ENCODE measurements around the gene ACP4.
"Not testable (repeated sequence)": the region's sequence is repeated elsewhere in the genome, so short reads cannot be mapped to it uniquely, and the experiment has no call there.

The ACP4 gene

DNA sequence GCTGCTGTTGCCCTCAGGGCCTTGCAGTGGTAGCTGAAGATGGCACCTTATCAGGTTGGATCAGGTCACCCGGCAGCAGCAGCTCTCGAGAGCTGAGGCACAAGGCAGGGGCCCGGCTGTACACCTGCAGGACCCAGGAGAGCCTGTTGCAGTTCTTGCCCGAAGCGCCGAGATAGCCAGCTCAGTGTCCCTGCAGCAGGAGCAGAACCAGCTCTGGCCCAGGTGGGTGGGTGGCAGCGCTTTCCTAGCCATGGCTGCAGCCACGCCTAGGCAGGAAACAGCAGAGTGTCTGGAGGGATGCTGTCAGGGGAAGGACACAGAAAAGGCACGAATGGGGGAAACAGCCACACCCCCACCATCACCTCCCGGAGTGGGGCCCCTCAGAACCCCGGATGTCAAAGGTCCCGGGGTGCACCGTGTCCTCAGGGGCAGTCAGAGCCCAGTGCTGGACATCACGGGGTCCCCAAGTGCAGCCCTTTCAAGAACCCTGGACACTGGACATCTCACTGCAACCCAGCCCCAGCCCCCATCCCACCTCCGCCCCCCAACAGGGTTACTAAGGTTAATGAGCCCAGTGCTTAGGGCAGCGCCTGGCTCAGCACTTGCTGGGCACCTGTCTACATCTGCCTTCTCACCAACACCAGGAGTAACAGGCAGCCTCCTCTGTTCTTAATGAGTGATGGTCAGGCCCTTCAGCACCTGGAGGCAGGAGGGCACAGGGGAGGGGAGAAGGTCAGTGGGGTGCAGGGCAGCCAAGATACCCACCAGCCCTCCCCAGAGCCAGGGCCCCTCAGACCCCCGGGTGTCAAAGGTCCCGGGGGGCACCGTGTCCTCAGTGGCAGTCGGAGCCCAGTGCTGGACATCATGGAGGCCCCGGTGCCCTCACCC lies 8.7 kb downstream of the ACP4 start:
- DNase-seq = no peak

DNA sequence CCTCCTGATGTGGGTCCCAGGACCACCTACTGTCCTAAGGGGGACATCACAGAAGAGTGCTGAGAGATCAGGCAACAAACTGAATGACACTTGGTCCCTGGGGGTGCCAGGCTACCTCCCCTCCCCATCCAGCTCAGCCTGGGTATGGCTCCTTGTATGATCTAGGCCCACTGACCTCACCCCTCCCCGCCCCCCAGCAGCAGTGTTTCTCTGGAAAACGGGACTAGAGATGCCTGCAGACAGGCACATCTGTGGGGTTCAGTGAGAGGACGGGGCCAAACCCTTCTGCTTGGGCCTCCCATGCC lies 9.3 kb downstream of the ACP4 start:
- DNase-seq = no peak

DNA sequence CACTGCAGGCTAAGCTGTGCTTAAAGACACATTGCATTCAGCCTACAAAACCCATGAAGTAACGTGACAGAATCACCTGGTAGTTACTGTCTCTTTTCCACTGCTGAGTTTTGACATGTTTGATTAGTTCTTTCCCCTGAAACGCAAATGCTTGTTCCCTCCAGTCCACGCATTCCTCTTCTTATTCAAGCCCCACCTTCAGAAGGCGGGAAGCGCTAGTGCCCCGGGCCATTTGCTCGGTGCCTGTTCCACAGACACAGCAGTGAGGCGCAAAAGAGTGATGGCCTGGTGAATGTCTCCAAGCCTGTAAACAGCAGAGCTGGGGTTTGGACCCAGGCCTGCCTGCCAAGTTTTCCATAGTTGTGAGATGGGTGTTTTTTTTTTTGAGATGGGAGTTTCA lies 10.9 kb downstream of the ACP4 start:
- DNase-seq = no peak

DNA sequence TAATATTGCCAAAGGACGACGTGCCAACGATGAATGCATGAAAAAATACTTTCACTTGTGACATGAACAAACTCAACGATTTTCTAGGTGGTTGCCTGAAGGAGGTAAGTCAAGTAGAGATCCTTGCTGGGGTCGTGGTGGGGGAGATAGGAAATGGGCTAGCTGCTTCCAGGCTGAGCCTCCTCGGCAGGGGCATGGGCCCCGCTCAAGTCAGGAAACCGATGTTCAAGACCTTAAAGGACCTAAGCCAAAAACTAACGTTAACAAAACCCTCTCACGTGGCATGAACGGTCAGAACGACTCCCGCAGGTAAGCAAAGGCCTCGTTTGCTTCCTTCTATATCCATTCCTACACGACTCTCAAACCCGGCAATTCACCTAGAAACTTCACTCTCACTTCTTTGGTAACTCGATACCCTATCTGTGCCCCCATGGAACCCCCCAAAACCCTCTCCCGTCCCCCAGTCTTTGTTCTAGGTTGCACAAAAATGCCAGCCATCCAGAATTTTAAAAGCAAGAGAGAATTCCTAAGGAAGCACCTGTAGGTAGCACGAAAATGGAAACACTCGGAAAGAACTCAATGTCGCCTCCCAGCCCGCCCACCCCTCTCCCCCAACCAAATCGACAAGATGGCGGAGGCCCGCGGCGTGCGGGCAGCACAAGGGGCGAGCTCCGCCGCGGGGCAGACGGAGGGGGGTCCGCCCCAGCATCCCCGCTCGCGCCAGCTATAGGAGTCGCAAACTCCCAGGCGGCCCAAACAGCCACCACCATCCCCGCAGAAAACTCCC lies 13.6 kb downstream of the ACP4 start:
- peak; percentile 15 for DNase-seq

DNA sequence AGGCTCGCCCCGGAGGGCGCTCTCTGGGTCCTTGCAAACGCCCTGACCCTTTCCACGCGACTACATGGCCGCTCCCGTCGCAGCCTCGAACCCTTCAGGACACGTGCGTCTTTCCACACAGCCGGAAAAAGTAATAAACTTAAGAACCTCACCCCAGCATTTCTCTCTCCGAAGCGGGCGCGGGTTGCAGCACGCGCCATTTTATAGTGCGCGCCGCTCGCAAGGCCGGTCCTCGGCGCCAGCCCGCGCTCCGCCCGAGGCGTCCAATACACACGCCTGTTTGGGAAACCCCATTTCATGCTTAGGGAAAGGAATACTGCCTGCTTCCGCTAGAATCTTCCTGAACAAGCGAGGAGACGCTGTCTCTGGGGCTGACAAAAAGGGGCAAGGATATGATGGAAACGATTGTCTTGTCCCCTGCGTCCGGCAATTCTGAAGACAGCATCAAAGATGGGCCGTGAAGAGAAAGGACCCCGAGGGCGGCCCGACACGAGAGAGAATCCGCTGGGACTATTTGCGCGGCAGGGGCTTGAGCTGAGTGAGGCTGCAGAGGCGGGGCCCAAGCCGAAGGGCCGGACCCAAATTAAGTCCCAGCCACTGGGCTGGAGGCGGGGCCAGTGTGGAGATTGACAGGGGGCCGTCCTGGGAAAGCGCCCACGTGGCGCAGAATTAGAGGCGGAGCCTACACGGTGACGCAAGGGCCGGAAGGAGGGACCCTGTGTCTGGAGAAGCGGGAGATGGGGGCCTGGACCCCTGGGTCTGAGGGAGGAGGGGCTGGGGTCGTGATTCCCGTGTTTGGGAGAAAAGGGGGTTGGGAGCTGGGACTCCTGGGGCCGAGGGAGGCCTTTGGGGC lies 14.4 kb downstream of the ACP4 start:
- DNase-seq = peak; percentile 99

DNA sequence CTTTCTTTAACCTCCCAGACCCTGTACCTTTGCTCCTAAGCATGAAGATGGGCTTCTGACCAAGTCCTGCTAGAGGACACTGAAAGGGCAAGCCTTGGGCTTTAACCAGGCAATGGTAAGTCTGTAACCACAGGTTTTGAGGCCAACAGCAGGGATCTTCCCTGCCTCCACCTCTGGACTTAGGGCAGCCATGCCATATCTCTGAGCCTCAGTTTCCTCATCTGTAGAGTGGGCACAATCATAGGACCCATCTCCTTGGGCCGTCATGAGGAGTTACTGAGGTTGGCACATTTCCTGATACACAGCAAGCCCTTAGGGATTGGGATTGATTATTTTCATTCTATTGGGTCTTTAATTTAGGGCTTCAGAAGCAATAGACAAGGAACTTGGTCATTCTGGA lies 18.6 kb downstream of the ACP4 start:
- DNase-seq = no peak

DNA sequence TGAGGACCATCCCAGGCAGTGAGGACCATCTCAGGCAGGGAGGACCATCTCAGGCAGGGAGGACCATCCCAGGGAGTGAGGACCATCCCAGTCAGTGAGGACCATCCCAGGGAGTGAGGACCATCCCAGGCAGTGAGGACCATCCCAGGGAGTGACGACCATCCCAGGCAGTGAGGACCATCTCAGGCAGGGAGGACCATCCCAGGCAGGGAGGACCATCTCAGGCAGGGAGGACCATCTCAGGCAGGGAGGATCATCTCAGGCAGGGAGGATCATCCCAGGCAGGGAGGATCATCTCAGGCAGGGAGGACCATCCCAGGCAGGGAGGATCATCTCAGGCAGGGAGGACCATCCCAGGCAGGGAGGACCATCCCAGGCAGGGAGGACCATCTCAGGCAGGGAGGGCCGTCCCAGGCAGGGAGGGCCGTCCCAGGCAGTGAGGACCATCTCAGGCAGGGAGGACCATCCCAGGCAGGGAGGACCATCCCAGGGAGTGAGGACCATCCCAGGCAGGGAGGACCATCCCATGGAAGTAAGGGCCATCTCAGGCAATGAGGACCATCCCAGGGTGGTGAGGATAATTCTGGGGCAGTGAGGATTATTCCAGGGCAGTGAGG lies 21.5 kb downstream of the ACP4 start:
- not testable (repeated sequence) for DNase-seq

DNA sequence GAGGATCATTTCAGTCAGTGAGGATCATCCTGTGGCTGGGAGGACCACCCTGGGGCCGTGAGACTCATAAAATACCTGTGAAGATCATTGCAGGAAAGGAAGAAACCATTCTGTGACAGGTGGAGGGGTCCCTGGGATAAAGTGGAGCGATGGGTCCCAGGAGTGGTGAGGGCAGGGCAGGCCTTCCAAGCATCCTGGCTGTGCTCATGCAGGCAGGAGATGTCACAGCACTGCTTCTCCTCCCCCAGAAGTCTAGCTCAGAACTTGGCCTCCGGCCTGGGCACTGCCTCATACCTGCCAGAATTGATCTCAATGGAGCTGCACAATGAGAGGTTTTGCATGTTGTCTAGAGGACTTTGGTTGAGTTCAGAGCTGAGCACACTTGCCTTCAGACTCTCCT lies 22.3 kb downstream of the ACP4 start:
- DNase-seq = no peak

DNA sequence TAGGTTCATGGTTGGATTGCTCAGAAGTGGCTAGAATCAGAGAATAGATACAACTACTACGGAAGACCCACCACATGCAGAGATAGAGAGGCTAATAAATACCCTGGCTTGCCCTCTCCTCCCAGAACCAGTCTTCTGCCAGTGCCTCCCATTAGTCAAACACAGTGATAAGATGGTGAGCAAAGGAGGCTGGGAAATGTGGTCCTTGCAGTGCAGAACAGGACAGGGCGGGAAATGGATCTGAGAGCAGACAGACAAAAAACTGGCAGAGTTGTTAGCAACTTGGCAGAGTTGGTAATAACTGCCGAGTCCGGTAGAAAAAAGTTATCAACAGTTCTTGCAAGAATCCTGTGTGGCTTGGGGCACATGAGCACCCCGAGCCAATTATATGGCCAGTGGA lies 24.7 kb downstream of the ACP4 start:
- DNase-seq = no peak

DNA sequence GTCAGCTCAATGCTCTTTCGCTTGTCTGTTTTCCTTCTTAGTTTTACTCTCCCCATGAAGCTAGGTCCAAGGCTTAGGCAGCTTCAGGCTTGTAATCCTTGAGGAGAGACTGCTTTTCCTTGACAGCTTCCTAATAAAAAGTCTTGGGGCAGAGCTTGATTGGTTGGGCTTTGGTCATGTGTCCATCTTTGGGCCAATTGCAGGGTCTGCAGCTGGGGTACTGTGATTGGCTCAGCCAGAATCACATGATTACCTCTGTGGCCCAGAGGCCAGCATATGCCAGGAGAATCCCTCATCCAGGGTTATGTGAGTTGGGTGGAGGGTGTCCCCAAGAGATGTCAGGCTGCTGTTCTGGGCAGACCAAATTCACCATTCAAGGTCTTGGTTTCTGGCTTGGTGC lies 25.2 kb downstream of the ACP4 start:
- DNase-seq = no peak

DNA sequence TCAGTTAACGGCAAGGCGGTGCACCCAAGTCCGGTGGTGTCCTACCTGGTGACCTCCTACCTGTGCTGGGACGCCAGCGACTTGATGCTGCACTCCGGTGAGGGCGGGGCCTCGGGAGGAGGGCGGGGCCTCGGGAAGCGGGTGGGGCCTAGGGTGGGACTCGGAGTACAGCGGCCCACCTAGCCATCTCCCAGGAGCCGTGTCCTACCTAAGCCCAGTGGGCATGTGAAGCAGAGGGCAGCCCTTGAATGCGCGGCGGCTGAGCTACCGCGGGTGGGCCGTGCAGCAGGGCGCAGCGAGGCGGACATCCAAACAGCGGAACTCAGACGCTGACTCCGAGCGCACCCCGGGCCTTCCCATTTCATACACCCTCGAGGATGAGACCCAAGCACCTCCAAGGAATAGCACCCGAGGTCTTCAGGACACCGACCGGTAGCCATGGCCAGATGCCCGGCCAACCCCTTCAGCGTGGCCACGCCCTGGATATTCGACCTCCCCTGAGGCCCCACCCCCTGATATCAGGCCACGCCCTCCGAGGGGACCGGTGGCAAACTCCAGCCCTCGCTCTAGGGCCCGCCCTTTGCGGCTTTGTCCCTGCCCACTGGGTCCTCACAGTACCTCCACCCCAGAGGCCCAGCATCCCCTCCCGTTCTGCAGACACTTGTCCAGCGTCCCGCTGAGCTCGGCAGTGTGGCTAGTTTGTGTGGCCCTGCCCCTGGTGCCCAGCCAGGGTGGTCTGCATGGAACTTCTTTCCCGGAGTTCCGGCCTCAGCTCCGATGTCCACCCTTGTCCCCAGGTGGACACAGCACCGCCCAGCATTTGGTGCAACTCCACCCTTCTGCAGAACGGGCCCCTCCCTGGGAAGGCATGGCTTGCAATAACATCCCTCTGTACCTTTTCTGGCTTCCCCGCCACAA lies 28.0 kb downstream of the ACP4 start:
- DNase-seq = peak; percentile 33

DNA sequence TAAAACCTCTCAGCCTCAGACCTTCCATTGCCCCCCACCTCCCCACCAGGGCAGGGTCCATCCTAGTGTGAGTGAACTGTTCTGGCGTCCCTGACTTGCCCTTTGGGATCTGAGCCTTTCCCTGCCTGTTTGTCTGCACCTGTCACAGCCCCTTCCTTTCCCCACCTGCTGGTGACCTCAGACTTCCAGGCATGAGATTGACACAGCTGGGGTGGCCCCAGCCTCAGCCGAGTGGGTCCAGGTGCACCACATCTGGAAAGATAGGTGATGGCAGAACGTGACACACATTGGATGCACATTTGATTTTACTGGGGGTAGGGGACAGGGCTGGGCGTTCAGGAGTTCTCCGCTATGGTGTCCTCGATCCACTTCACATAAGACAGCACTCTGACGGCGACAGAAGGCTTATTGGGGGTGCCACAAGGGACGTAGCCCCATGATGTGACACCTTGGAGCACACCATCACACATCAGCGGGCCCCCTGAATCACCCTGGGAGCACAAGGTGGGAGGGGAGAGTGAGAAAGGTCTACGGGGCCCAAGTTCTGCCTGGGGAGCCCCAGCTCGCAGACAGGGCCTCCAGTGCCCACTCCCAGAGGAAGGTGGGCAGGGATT lies 28.8 kb downstream of the ACP4 start:
- DNase-seq = no peak

DNA sequence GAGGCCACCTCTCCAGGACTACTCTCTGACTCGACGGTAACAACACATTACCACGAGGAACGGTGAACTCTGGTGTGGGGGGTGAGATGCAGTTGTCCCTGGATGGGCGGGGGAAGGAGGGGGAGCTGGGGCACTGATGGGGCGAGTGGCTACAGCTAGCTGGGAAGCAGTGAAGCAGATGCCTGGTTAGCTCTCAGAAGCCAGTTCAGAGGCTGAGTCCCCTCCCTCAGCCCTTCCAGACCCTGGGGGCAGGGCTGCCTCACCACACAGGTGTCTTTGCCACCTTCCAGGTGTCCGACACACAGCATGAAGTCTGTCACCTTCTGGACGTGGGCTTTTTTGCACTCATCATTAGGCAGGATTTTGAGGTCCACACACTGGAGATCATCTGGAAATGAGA lies 29.4 kb downstream of the ACP4 start:
- DNase-seq = no peak

DNA sequence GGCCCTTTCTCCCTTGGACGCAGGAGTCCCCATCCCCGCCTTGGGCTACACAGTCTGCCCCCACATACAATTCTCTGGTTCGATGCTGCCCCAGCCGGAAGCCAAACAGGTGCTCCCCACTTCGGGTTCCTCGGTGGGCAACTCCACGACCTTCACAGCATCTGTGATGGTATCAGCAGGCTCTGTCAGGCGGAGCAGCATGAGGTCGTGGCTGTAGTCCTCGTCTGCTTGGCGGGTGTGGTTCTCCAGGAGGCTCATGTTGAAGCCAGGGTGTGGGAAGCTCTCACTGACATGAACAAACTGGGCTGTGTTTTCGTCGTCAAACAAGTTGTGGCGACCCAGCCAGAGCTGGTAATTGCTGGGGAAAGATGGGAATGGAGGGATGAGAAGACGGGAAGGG lies 29.9 kb downstream of the ACP4 start:
- no peak for DNase-seq

DNA sequence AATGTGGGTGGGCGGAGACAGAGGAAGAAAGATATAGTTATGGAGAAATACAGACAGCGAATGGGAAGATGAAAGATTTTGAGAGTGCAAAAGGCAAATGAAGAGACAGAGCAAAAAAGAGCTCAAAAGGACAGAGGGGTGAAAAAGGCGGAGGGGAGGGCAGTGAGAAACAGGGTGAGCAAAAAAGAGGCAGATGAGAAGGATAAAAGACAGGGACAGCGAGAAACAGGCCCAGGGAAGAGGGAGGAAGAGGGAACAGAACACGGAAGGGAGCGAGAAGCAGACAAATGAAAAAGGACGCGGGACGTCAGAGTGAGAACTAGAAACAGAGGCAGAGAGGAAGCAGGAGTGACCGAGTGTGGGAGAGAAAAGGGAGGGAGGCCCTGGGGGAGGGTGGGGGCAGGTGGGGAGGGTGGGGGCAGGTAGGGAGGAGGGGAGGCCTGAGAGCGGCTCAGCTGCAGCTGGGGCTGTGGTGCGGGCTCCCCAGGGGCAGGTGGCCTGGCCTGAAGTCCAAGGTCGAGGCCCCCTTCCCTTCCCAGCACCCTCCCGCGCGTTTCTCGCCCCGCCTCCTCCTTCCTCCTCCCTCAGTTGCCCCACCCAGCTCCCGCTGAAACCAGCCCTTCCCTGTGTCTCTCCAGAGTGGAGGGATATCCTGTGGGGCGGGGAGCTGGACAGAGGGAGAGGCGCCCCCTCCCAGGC lies 30.5 kb downstream of the ACP4 start:
- DNase-seq = no peak

DNA sequence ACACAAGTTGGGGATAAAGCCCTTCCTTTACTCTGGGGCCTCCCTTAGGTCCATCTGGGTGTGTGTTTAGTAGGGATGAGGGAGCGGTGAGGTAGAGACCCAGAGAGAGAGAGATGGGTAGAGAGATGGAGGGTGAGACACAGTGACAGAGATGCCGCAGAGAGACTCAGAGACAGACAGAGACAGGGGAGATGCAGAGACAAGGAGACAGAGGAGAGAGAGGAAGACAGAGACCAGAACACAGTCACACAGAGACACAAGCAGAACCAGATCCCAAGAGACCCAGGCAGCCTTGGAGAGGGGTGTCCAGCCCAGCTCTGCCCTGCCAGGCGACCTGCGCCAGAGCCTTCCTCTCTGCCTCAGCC lies 31.0 kb downstream of the ACP4 start:
- DNase-seq = no peak

DNA sequence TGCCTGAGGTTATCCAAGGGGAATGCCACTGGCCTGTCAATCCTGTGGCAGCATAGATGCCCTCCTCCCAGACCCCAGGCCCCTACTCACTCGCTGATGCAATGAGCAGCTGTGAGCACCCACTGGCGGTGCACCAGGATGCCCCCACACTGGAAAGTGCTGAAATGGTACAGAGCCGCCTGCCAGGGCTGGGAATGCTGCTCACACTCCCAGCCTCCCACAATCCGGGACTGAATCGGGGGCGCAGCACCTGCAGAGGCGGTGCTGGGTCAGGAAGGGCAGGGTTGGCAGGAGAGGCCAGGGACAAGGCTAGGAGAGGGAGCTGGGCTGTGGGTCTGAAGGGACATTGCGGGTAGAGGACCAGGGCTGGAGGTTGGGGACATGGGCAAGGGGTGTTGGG lies 31.4 kb downstream of the ACP4 start:
- no peak for DNase-seq

DNA sequence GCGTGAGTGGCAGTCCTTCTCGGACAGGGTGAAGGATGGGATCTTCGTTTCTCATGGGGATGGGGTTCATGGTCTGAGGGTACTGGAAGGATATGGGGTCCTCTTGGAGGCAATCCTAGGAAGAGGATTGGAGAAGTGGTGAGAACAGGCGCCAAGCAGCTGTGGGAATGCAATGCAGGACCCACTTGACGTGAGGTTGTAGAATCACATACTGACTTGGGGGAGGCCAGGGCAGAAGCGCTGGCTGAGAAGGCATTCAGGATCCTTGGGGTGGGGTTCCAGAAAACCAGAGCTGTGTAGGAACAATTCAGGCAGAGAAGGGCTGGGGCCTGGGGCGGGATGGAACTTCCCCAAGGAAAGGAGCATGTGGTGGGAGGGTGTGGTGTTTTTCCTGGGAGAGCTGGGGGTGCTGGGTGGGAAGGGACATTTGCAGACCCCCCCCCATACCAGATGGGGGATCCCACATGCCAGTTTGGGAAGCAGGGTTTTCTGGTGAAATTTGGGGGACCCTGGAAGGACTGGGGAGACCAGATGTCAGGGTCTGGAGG lies 32.5 kb downstream of the ACP4 start:
- DNase-seq = no peak

DNA sequence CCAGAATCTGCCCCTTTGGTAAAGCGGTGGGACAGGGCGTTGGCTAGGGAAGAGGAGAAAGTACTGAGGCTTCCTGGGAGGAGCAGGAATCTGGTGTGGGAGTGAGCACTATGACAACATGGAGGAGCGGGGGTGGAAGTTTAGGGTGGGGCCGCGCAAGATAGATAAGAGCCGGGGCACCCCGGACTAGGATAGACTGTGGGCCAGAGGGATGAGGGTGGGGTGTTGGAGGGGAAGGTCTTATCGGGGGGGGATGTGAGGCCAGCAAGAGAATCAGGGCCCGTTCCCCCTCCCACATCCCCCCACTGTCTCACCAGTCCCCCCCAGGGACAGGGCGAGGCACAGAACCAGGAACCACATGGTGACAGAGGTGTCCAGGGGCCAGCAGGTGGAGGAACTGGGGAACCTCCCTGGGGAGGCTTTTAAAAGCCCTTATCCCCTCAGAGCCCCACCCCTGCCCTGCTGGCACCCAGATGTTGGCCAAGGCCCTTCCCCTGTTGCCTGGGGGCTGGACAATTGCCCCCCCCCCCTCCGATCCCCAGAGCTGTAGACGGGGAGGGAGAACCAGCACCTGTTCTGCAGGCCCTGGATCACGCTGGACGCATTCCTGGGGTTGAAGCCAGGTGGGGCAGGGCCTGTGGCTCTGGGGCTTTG lies 33.3 kb downstream of the ACP4 start, which contains the start of gene KLK1:
TSS of gene KLK1 (minus strand) at position 399 of the 654 bp plus-strand sequence. CDS start at position 360, 39 bp downstream.
- DNase-seq = no peak
